ENCODE results near the gene TSHZ3. TPM values are rescaled to one million over a fixed set of nuclear protein-coding genes. Genes with fewer than 3 reads are reported as not detected.

The TSHZ3 gene
- polyA plus RNA-seq, 1 donor from 2014 or later = 2.4 TPM

- no peak overlapping the region for H2AFZ ChIP-seq (ENCODE audit: low read depth, low read length)
- no peak overlapping the region for H3K27ac ChIP-seq (ENCODE audit: low read length)
- no peaks in the 10 kb centered on the region for H3K9me3 ChIP-seq (ENCODE audit: low read length)
- H3K27me3 ChIP-seq (ENCODE audit: insufficient read depth, low read depth, low read length) = no peaks in the 10 kb centered on the region
- no peaks in the 10 kb centered on the region for H3K9me2 ChIP-seq (ENCODE audit: insufficient read depth, low read length)
- H3K79me2 ChIP-seq (replicated peaks; ENCODE audit: insufficient read depth, low read length) = no peaks in the 10 kb centered on the region
- TF ChIP-seq POLR2AphosphoS5 (IDR thresholded peaks at IDR 0.05) (no peak), RAD21 (conservative IDR thresholded peaks at IDR 0.05) (no peak), TAF1 (IDR thresholded peaks at IDR 0.05; ENCODE audit: low read depth) (no peak), MXI1 (conservative IDR thresholded peaks at IDR 0.05; ENCODE audit: poor library complexity, severe bottlenecking) (no peak), CTCF (IDR thresholded peaks at IDR 0.05; ENCODE audit: poor library complexity, severe bottlenecking) (no peak), REST (IDR thresholded peaks at IDR 0.05; ENCODE audit: borderline replicate concordance) (no peak), SMC3 (conservative IDR thresholded peaks at IDR 0.05; ENCODE audit: poor library complexity) (no peak), EZH2 (IDR thresholded peaks at IDR 0.05; ENCODE audit: borderline replicate concordance, insufficient read depth, low read length, poor library complexity, severe bottlenecking) (no peak)
- no peak overlapping the region for H3K4me3 ChIP-seq (ENCODE audit: low read length)
- no peak overlapping the region for H3K4me2 ChIP-seq (ENCODE audit: low read length)
- no peaks in the 10 kb centered on the region for H3K36me3 ChIP-seq (ENCODE audit: insufficient read depth, low read length)
- no peaks in the 10 kb centered on the region for H4K20me1 ChIP-seq (ENCODE audit: insufficient read depth)
- H3F3A ChIP-seq (ENCODE audit: insufficient read depth, low read length, poor library complexity, severe bottlenecking) = no peaks in the 10 kb centered on the region
- no peak overlapping the region for H3K9ac ChIP-seq (ENCODE audit: low read length)
Observed at GRCh38 chr19:31386806-31387205, 37.6 kb upstream of the TSHZ3 start.

GRCh38 chr19:31385744-31386143, 36.5 kb upstream of the TSHZ3 start:
- Histone ChIP-seq H4K20me1 (ENCODE audit: insufficient read depth) (no peaks in the 10 kb centered on the region), H3K4me3 (ENCODE audit: low read length) (no peak overlapping the region), H3K4me2 (ENCODE audit: low read length) (no peak overlapping the region), H3K79me2 (replicated peaks; ENCODE audit: insufficient read depth, low read length) (no peaks in the 10 kb centered on the region), H3F3A (ENCODE audit: insufficient read depth, low read length, poor library complexity, severe bottlenecking) (no peaks in the 10 kb centered on the region), H3K36me3 (ENCODE audit: insufficient read depth, low read length) (no peaks in the 10 kb centered on the region), H3K9me3 (ENCODE audit: low read length) (no peaks in the 10 kb centered on the region), H3K9me2 (ENCODE audit: insufficient read depth, low read length) (no peaks in the 10 kb centered on the region), H3K27me3 (ENCODE audit: insufficient read depth, low read depth, low read length) (no peaks in the 10 kb centered on the region), H2AFZ (ENCODE audit: low read depth, low read length) (no peak overlapping the region), H3K9ac (ENCODE audit: low read length) (no peak overlapping the region), H3K27ac (ENCODE audit: low read length) (no peak overlapping the region)
- TF ChIP-seq RAD21 (conservative IDR thresholded peaks at IDR 0.05) = no peak

- H3K9ac ChIP-seq (ENCODE audit: low read length) = no peak overlapping the region
- no peaks in the 10 kb centered on the region for H3K79me2 ChIP-seq (replicated peaks; ENCODE audit: insufficient read depth, low read length)
- H3K9me3 ChIP-seq (ENCODE audit: low read length) = no peaks in the 10 kb centered on the region
- H3K4me3 ChIP-seq (ENCODE audit: low read length) = no peak overlapping the region
- no peak for TF ChIP-seq MXI1 (conservative IDR thresholded peaks at IDR 0.05; ENCODE audit: poor library complexity, severe bottlenecking)
- TF ChIP-seq EP300 (conservative IDR thresholded peaks at IDR 0.05; ENCODE audit: poor library complexity, severe bottlenecking) = no peak
- no peak for TF ChIP-seq CTCF (IDR thresholded peaks at IDR 0.05; ENCODE audit: poor library complexity, severe bottlenecking)
- no peak for TF ChIP-seq TAF1 (IDR thresholded peaks at IDR 0.05; ENCODE audit: low read depth)
- no peak for TF ChIP-seq POLR2AphosphoS5 (IDR thresholded peaks at IDR 0.05)
- H4K20me1 ChIP-seq (ENCODE audit: insufficient read depth) = no peaks in the 10 kb centered on the region
- H3K27me3 ChIP-seq (ENCODE audit: insufficient read depth, low read depth, low read length) = no peaks in the 10 kb centered on the region
- no peaks in the 10 kb centered on the region for H3K36me3 ChIP-seq (ENCODE audit: insufficient read depth, low read length)
- H3K4me2 ChIP-seq (ENCODE audit: low read length) = no peak overlapping the region
- H3F3A ChIP-seq (ENCODE audit: insufficient read depth, low read length, poor library complexity, severe bottlenecking) = no peaks in the 10 kb centered on the region
- no peak overlapping the region for H2AFZ ChIP-seq (ENCODE audit: low read depth, low read length)
- H3K27ac ChIP-seq (ENCODE audit: low read length) = no peak overlapping the region
- H3K9me2 ChIP-seq (ENCODE audit: insufficient read depth, low read length) = no peaks in the 10 kb centered on the region
Observed at GRCh38 chr19:31383553-31383952, 34.3 kb upstream of the TSHZ3 start.
